HCT116 (cell line): Measurements from ENCODE around the gene SLC9B2. TPM values are rescaled to one million over a fixed set of nuclear protein-coding genes. Genes with fewer than 3 reads are reported as not detected.

Source experiments
- ATAC-seq: fragments of 200-7000 bp; cut with Tn5 transposase; 2 replicates; pipeline ENCODE4 v1.9.1; 2020; ENCODE audit warnings: mild to moderate bottlenecking, moderate library complexity
- BruUV-seq: library from RNA; stranded (reverse); fragments of 400-500 nt; replicated peaks from 2 replicates; lab custom pipeline; 2021; lab: Mats Ljungman, UMichigan
- CTCF ChIA-PET: fragments of 300-600 bp; sonication (Branson Sonifier 250); formaldehyde crosslinking; loops from one replicate; lab custom pipeline; 2021; ENCODE audit warnings: antibody characterized with exemption; lab: Charles Lee
- POLR2A ChIA-PET: fragments of 300-600, 350-600 bp; sonication (Branson Sonifier 250); formaldehyde crosslinking; loops from one replicate; lab custom pipeline; 2021; ENCODE audit warnings: antibody characterized with exemption; lab: Charles Lee
- RAD21 ChIA-PET, 2 experiments: fragments of 300-600 bp; sonication (Branson Sonifier 250); formaldehyde crosslinking; loops; one replicate each; lab custom pipeline; 2023; ENCODE audit warnings: low total read pairs in 2 of 2; ENCODE audit not compliant: uncharacterized antibody in 2 of 2, unreplicated experiment in 2 of 2, low non-redundant PET in 1 of 2; lab: Charles Lee
- DNase-seq: peaks from one replicate; pipeline ENCODE4 v3.0.0-alpha.2; 2010; ENCODE audit warnings: low read depth, low spot score
- H2AFZ ChIP-seq: fragments of 200-600 bp; shearing (Covaris generic), sonication (generic); 2 replicates; pipeline ENCODE4 v1.6.1; 2017; ENCODE audit warnings: low read depth, mixed run types, mixed read lengths, antibody characterized with exemption, low read length; ENCODE audit not compliant: poor library complexity, severe bottlenecking
- H3K27ac ChIP-seq: 2 replicates; pipeline ENCODE4 v1.5.1; 2012; ENCODE audit warnings: low read depth, low read length
- H3K27me3 ChIP-seq: fragments of 200-600 bp; sonication (generic); 2 replicates; pipeline ENCODE4 v1.6.1; 2016; ENCODE audit warnings: mixed run types, low read length, mixed read lengths; ENCODE audit not compliant: insufficient read depth
- H3K36me3 ChIP-seq, 2 experiments: fragments of 200-500 bp in 1 of 2; fragments of 200-600 bp in 1 of 2; sonication (Bioruptor generic) in 1 of 2; sonication (generic) in 1 of 2; 2 replicates each; pipeline versions ENCODE4 v1.5.1 to v1.6.1; 2014 to 2016; ENCODE audit warnings: low read length in 2 of 2, inconsistent platforms in 1 of 2, mixed read lengths in 1 of 2, mixed run types in 1 of 2; ENCODE audit not compliant: insufficient read depth in 2 of 2, control insufficient read depth in 1 of 2
- H3K4me1 ChIP-seq, 2 experiments: fragments of 200-600 bp in 1 of 2; sonication (generic) in 1 of 2; 2 replicates each; pipeline versions ENCODE4 v1.5.1 to v1.6.1; 2012 to 2017; ENCODE audit warnings: low read length in 2 of 2, inconsistent platforms in 1 of 2, mild to moderate bottlenecking in 1 of 2, mixed read lengths in 1 of 2, mixed run types in 1 of 2, moderate library complexity in 1 of 2; ENCODE audit not compliant: insufficient read depth in 2 of 2, control insufficient read depth in 1 of 2
- H3K4me2 ChIP-seq: fragments of 200-600 bp; sonication (generic); 2 replicates; pipeline ENCODE4 v1.6.1; 2017; ENCODE audit warnings: mixed run types, low read length, mixed read lengths
- H3K4me3 ChIP-seq, 2 experiments: fragments of 200-600 bp in 1 of 2; sonication (generic) in 1 of 2; replicated peaks in 1 of 2; 2 replicates each; pipeline ENCODE4 v1.5.1; 2011 to 2016; ENCODE audit warnings: low read length in 2 of 2, control low read depth in 1 of 2, low read depth in 1 of 2, mild to moderate bottlenecking in 1 of 2, mixed read lengths in 1 of 2, mixed run types in 1 of 2
- H3K79me2 ChIP-seq: fragments of 200-600 bp; sonication (generic); 2 replicates; pipeline ENCODE4 v1.6.1; 2017; ENCODE audit warnings: mild to moderate bottlenecking, mixed run types, low read length, moderate library complexity, mixed read lengths; ENCODE audit not compliant: insufficient read depth
- H3K9ac ChIP-seq: fragments of 200-600 bp; sonication (generic); 2 replicates; pipeline ENCODE4 v1.6.1; 2016; ENCODE audit warnings: low read length, mixed read lengths
- H3K9me2 ChIP-seq: fragments of 200-600 bp; sonication (generic), shearing (Covaris generic); 2 replicates; pipeline ENCODE4 v1.6.1; 2017; ENCODE audit warnings: mixed run types, mild to moderate bottlenecking, moderate library complexity; ENCODE audit not compliant: insufficient read depth
- H3K9me3 ChIP-seq, 2 experiments: fragments of 200-500 bp in 1 of 2; fragments of 200-600 bp in 1 of 2; sonication (Bioruptor generic) in 1 of 2; sonication (generic) in 1 of 2; 2 replicates each; pipeline ENCODE4 v1.6.1; 2014 to 2017; ENCODE audit warnings: low read length in 2 of 2, mixed read lengths in 2 of 2, inconsistent platforms in 1 of 2, low read depth in 1 of 2, mild to moderate bottlenecking in 1 of 2, mixed run types in 1 of 2, moderate library complexity in 1 of 2; ENCODE audit not compliant: control insufficient read depth in 1 of 2, insufficient read depth in 1 of 2
- H4K20me1 ChIP-seq: fragments of 200-600 bp; sonication (generic), shearing (Covaris generic); 2 replicates; pipeline ENCODE4 v1.6.1; 2017; ENCODE audit warnings: mixed run types, mild to moderate bottlenecking, moderate library complexity; ENCODE audit not compliant: insufficient read depth
- ATF3 ChIP-seq: IDR thresholded peaks from 2 replicates; pipeline ENCODE4 v1.6.1; 2012
- CBX3 ChIP-seq: IDR thresholded peaks from 2 replicates; pipeline ENCODE4 v1.6.1; 2012; ENCODE audit warnings: low read depth
- CEBPB ChIP-seq: IDR thresholded peaks from 2 replicates; pipeline ENCODE4 v1.6.1; 2012; ENCODE audit warnings: low read depth
- EGR1 ChIP-seq: IDR thresholded peaks from 2 replicates; pipeline ENCODE4 v1.6.1; 2012; ENCODE audit warnings: low read depth
- EZH2 ChIP-seq: fragments of 200-600 bp; sonication (generic); IDR thresholded peaks from 2 replicates; pipeline ENCODE4 v1.6.1; 2017; ENCODE audit warnings: antibody characterized with exemption, mixed run types
- FOSL1 ChIP-seq: IDR thresholded peaks from 2 replicates; pipeline ENCODE4 v1.6.1; 2012; ENCODE audit warnings: low read depth
- REST ChIP-seq: IDR thresholded peaks from 2 replicates; pipeline ENCODE4 v1.6.1; 2012; ENCODE audit warnings: low read depth
- SRF ChIP-seq: IDR thresholded peaks from 2 replicates; pipeline ENCODE4 v1.6.1; 2012; ENCODE audit warnings: low read depth
- ZFX ChIP-seq: fragments of 450-650 bp; IDR thresholded peaks from 2 replicates; pipeline ENCODE4 v1.6.1; 2017
- ZNF274 ChIP-seq: fragments of 200-500 bp; sonication (Bioruptor generic); IDR thresholded peaks from 2 replicates; pipeline ENCODE4 v1.6.1; 2014; ENCODE audit warnings: mild to moderate bottlenecking, low read depth, low read length, inconsistent platforms
- intact Hi-C: fragments of 100-400 bp; cut with micrococcal nuclease; formaldehyde crosslinking; loops from 2 replicates; pipeline ENCODE4 v1.10.0; 2022
- total RNA-seq: library from RNA; stranded (reverse); gene quantifications from one replicate; pipeline ENCODE4 v1.2.1, GENCODE V29; 2021; ENCODE audit not compliant: unreplicated experiment
- TF ChIP-seq, protein P1 (sequence below), 3 experiments: fragments of 200-600 bp in 1 of 3; sonication (generic) in 1 of 3; IDR thresholded peaks in 2 of 3; conservative IDR thresholded peaks in 1 of 3; 2 replicates each; pipeline ENCODE4 v1.5.1; 2012 to 2017; ENCODE audit warnings: low read depth in 2 of 3, low read length in 2 of 3, antibody characterized with exemption in 1 of 3, borderline replicate concordance in 1 of 3, control low read depth in 1 of 3, mild to moderate bottlenecking in 1 of 3, mixed read lengths in 1 of 3, mixed run types in 1 of 3, moderate library complexity in 1 of 3; ENCODE audit not compliant: insufficient read depth in 1 of 3
- TF ChIP-seq, protein P2 (sequence below): IDR thresholded peaks from 2 replicates; pipeline ENCODE4 v1.6.1; 2011; ENCODE audit warnings: mild to moderate bottlenecking, low read length, moderate library complexity; ENCODE audit not compliant: insufficient replicate concordance; ENCODE audit errors: extremely low read depth
- TF ChIP-seq, protein P3 (sequence below): IDR thresholded peaks from 2 replicates; pipeline ENCODE4 v1.6.1; 2012

SLC9B2 gene
- total RNA-seq, 1 experiment from 2014 or later: 18.3 TPM

- TF ChIP-seq, protein P1, sequence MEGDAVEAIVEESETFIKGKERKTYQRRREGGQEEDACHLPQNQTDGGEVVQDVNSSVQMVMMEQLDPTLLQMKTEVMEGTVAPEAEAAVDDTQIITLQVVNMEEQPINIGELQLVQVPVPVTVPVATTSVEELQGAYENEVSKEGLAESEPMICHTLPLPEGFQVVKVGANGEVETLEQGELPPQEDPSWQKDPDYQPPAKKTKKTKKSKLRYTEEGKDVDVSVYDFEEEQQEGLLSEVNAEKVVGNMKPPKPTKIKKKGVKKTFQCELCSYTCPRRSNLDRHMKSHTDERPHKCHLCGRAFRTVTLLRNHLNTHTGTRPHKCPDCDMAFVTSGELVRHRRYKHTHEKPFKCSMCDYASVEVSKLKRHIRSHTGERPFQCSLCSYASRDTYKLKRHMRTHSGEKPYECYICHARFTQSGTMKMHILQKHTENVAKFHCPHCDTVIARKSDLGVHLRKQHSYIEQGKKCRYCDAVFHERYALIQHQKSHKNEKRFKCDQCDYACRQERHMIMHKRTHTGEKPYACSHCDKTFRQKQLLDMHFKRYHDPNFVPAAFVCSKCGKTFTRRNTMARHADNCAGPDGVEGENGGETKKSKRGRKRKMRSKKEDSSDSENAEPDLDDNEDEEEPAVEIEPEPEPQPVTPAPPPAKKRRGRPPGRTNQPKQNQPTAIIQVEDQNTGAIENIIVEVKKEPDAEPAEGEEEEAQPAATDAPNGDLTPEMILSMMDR (IDR thresholded peaks at IDR 0.05 in 2 of 3, conservative IDR thresholded peaks at IDR 0.05 in 1 of 3; ENCODE audit: borderline replicate concordance in 1 of 3, insufficient read depth in 1 of 3, low read depth in 2 of 3, low read length in 2 of 3): no peak
- TF ChIP-seq ATF3: no peak
- TF ChIP-seq ZNF274: no peak
- TF ChIP-seq CBX3: no peak
Measured at GRCh38 chr4:103012060-103012459, 64.5 kb downstream of the SLC9B2 start (continued).

GRCh38 chr4:103011378-103012025 is 65.1 kb downstream of the SLC9B2 start:
- no peaks in the 10 kb centered on the region for H3K36me3 ChIP-seq
- H2AFZ ChIP-seq: no peak overlapping the region
- no peaks in the 10 kb centered on the region for H3K9me3 ChIP-seq
- no peak for ATAC-seq
- no peaks in the 10 kb centered on the region for H3K4me1 ChIP-seq
- no TSS peak for BruUV-seq
- ChIA-PET RAD21 (no interaction called here), CTCF (interaction anchor here (1.2 to 1.5 kb wide), 2 partner anchors 88 to 391 kb away, joined by 3 to 8 read pairs; partner anchors contain the start of gene BDH2), POLR2A (no interaction called here)
- no peak overlapping the region for H3K4me2 ChIP-seq
- H3K9ac ChIP-seq: no peak overlapping the region
- H3K79me2 ChIP-seq: no peaks in the 10 kb centered on the region
- intact Hi-C loops: no loop called here
- H3K27ac ChIP-seq: no peak overlapping the region
- H3K27me3 ChIP-seq: no peaks in the 10 kb centered on the region
- DNase-seq: no peak
- no peaks in the 10 kb centered on the region for H4K20me1 ChIP-seq
- no peaks in the 10 kb centered on the region for H3K9me2 ChIP-seq
- H3K4me3 ChIP-seq: no peak overlapping the region
- TF ChIP-seq ZFX (no peak), SRF (no peak), CEBPB (no peak), EGR1 (no peak), CBX3 (no peak), EZH2 (no peak), FOSL1 (no peak), REST (no peak)
- TF ChIP-seq, protein P1 (IDR thresholded peaks at IDR 0.05 in 2 of 3, conservative IDR thresholded peaks at IDR 0.05 in 1 of 3; ENCODE audit: borderline replicate concordance in 1 of 3, insufficient read depth in 1 of 3, low read depth in 2 of 3, low read length in 2 of 3): no peak
- TF ChIP-seq, protein P2, sequence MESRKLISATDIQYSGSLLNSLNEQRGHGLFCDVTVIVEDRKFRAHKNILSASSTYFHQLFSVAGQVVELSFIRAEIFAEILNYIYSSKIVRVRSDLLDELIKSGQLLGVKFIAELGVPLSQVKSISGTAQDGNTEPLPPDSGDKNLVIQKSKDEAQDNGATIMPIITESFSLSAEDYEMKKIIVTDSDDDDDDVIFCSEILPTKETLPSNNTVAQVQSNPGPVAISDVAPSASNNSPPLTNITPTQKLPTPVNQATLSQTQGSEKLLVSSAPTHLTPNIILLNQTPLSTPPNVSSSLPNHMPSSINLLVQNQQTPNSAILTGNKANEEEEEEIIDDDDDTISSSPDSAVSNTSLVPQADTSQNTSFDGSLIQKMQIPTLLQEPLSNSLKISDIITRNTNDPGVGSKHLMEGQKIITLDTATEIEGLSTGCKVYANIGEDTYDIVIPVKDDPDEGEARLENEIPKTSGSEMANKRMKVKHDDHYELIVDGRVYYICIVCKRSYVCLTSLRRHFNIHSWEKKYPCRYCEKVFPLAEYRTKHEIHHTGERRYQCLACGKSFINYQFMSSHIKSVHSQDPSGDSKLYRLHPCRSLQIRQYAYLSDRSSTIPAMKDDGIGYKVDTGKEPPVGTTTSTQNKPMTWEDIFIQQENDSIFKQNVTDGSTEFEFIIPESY: no peak
- TF ChIP-seq, protein P3, sequence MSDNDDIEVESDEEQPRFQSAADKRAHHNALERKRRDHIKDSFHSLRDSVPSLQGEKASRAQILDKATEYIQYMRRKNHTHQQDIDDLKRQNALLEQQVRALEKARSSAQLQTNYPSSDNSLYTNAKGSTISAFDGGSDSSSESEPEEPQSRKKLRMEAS: no peak
